ENCODE data around the gene VOPP1.

The VOPP1 gene

GRCh38 chr7:55427800-55428199 lies 144.5 kb downstream of the VOPP1 start:
- H3K4me3 ChIP-seq (ENCODE audit: low read depth, low read length), result no peak overlapping the region
- no peak for DNase-seq (ENCODE audit: low read depth)

GRCh38 chr7:55427342-55427741 lies 145.0 kb downstream of the VOPP1 start:
- DNase-seq (ENCODE audit: low read depth), result no peak
- H3K4me3 ChIP-seq (ENCODE audit: low read depth, low read length), result no peak overlapping the region

GRCh38 chr7:55426676-55427075 lies 145.6 kb downstream of the VOPP1 start:
- DNase-seq (ENCODE audit: low read depth), result no peak
- H3K4me3 ChIP-seq (ENCODE audit: low read depth, low read length), result no peak overlapping the region

- no peak overlapping the region for H3K4me3 ChIP-seq (ENCODE audit: low read depth, low read length)
- DNase-seq (ENCODE audit: low read depth), result no peak
Observed at GRCh38 chr7:55425141-55425752, 147.1 kb downstream of the VOPP1 start.

GRCh38 chr7:55423891-55424290 lies 148.4 kb downstream of the VOPP1 start:
- H3K4me3 ChIP-seq (ENCODE audit: low read depth, low read length), result no peak overlapping the region
- no peak for DNase-seq (ENCODE audit: low read depth)

GRCh38 chr7:55423277-55423711 lies 149.0 kb downstream of the VOPP1 start:
- no peak for DNase-seq (ENCODE audit: low read depth)
- no peak overlapping the region for H3K4me3 ChIP-seq (ENCODE audit: low read depth, low read length)

Data from skeletal muscle cell (primary cell).